ENCODE measurements around the gene PRDM15. TPM values are rescaled to one million over a fixed set of nuclear protein-coding genes. Genes with fewer than 3 reads are reported as not detected.

The PRDM15 gene
- total RNA-seq, 1 experiment from 2014 or later = 9.8 TPM

DNA sequence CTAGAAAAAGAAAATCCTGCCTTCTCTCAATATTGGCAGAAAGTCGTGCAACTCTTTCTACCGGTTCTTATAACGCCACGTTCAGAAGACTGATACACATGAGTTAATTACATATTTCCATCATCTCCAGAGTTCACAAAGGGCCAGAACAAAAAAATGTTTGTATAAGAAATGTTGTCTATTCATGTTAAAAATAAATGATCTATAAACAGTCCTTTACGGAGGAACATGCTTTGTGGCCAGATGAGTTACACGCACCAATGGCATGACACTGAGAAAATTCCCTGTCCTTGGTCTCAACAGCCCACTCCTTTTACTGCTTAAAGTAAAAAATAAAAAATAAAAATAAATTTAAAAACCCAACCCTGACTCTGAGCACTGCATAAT lies 45.2 kb upstream of the PRDM15 start:
- H3K9ac ChIP-seq (ENCODE audit: low read length) = no peak overlapping the region
- DNase-seq (ENCODE audit: low read depth, low spot score) (no peak), ATAC-seq (no peak)
- no peaks in the 10 kb centered on the region for H3K4me1 ChIP-seq (ENCODE audit: control insufficient read depth in 1 of 2, insufficient read depth in 2 of 2, low read length in 2 of 2)
- no peaks in the 10 kb centered on the region for H3K27me3 ChIP-seq (ENCODE audit: insufficient read depth, low read length)
- intact Hi-C loops (cut with micrococcal nuclease) = no loop called here
- no peaks in the 10 kb centered on the region; a peak in 1 of 4 replicates for H3K36me3 ChIP-seq (ENCODE audit: control insufficient read depth in 1 of 2, insufficient read depth in 2 of 2, low read length in 2 of 2)
- H2AFZ ChIP-seq (ENCODE audit: low read depth, low read length, poor library complexity, severe bottlenecking) = no peak overlapping the region
- POLR2A ChIA-PET = no interaction called here
- CTCF ChIA-PET = no interaction called here
- no peaks in the 10 kb centered on the region for H3K9me2 ChIP-seq (ENCODE audit: insufficient read depth)
- no peaks in the 10 kb centered on the region for H3K9me3 ChIP-seq (ENCODE audit: control insufficient read depth in 1 of 2, insufficient read depth in 1 of 2, low read depth in 1 of 2, low read length in 2 of 2)
- TF ChIP-seq TCF7L2 (IDR thresholded peaks at IDR 0.05; ENCODE audit: borderline replicate concordance, extremely low read depth, insufficient read depth, insufficient read length) = no peak
- TF ChIP-seq EZH2 (IDR thresholded peaks at IDR 0.05) = no peak
- no TSS peak for BruUV-seq (replicated peaks)
- no peak overlapping the region for H3K4me2 ChIP-seq (ENCODE audit: low read length)
- no peaks in the 10 kb centered on the region for H4K20me1 ChIP-seq (ENCODE audit: insufficient read depth)
- peaks cover 6% of the 10 kb centered on the region; the same call in 1 of the 2 replicates for H3K79me2 ChIP-seq (ENCODE audit: insufficient read depth, low read length)
- RAD21 ChIA-PET (ENCODE audit: low non-redundant PET in 1 of 2, low total read pairs in 2 of 2, uncharacterized antibody in 2 of 2, unreplicated experiment in 2 of 2) = no interaction called here
- no peak overlapping the region for H3K27ac ChIP-seq (ENCODE audit: low read depth, low read length)
- H3K4me3 ChIP-seq (replicated peaks in 1 of 2; ENCODE audit: low read depth in 1 of 2, low read length in 2 of 2) = no peak overlapping the region

DNA sequence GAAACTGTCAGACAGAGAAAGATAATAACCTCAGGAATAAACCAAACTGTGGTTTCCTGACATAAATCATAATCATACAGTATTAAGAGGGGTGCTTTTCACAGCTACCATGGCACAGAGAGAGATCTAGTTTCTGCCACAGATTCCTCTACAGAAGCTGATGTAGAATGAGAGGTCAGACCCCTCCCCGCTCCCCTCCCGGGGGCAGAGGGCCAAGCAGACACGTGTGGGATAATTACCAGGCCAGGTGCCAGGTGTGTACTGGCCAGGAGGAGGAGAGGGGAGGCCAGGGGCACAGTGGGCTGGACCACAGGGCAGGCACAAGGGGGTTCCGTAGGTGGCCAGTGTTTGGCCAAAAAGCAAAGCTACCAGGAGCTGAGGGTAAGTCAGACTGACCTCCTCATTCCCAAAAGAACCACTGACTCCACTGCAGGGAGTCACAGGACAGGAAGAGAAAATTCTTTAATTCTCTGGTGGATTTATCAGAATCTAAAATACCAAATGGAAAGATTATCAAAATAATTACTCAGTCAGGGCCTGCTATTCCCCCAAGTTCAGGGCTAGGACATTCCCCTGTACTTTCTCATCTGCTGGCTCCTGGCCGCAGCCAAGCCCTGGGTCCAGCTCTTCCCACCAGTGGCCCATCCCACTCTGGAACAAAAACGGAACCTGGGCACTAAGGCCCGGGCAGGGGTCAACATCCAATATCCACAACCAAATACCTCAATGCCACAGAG lies 44.7 kb upstream of the PRDM15 start:
- no peak overlapping the region for H3K4me2 ChIP-seq (ENCODE audit: low read length)
- H4K20me1 ChIP-seq (ENCODE audit: insufficient read depth) = no peaks in the 10 kb centered on the region
- ChIA-PET RAD21 (ENCODE audit: low non-redundant PET in 1 of 2, low total read pairs in 2 of 2, uncharacterized antibody in 2 of 2, unreplicated experiment in 2 of 2) (no interaction called here), POLR2A (no interaction called here), CTCF (no interaction called here)
- no peaks in the 10 kb centered on the region for H3K9me3 ChIP-seq (ENCODE audit: control insufficient read depth in 1 of 2, insufficient read depth in 1 of 2, low read depth in 1 of 2, low read length in 2 of 2)
- H3K4me1 ChIP-seq (ENCODE audit: control insufficient read depth in 1 of 2, insufficient read depth in 2 of 2, low read length in 2 of 2) = no peaks in the 10 kb centered on the region
- H3K4me3 ChIP-seq (replicated peaks in 1 of 2; ENCODE audit: low read depth in 1 of 2, low read length in 2 of 2) = no peak overlapping the region
- no peaks in the 10 kb centered on the region; a peak in 1 of 4 replicates for H3K36me3 ChIP-seq (ENCODE audit: control insufficient read depth in 1 of 2, insufficient read depth in 2 of 2, low read length in 2 of 2)
- intact Hi-C loops (cut with micrococcal nuclease) = no loop called here
- no peaks in the 10 kb centered on the region for H3K27me3 ChIP-seq (ENCODE audit: insufficient read depth, low read length)
- no peak overlapping the region for H2AFZ ChIP-seq (ENCODE audit: low read depth, low read length, poor library complexity, severe bottlenecking)
- TF ChIP-seq ELF1 (IDR thresholded peaks at IDR 0.05; ENCODE audit: borderline replicate concordance, low read depth) (no peak), CEBPB (IDR thresholded peaks at IDR 0.05; ENCODE audit: low read depth) (no peak)
- BruUV-seq (replicated peaks) = no TSS peak
- H3K9ac ChIP-seq (ENCODE audit: low read length) = no peak overlapping the region
- no peaks in the 10 kb centered on the region for H3K9me2 ChIP-seq (ENCODE audit: insufficient read depth)
- H3K27ac ChIP-seq (ENCODE audit: low read depth, low read length) = no peak overlapping the region
- DNase-seq (ENCODE audit: low read depth, low spot score) (no peak), ATAC-seq (no peak)
- H3K79me2 ChIP-seq (ENCODE audit: insufficient read depth, low read length) = peaks cover 6% of the 10 kb centered on the region; the same call in 1 of the 2 replicates
